ENCODE measurements around the gene COL5A1.

Gene COL5A1

DNA sequence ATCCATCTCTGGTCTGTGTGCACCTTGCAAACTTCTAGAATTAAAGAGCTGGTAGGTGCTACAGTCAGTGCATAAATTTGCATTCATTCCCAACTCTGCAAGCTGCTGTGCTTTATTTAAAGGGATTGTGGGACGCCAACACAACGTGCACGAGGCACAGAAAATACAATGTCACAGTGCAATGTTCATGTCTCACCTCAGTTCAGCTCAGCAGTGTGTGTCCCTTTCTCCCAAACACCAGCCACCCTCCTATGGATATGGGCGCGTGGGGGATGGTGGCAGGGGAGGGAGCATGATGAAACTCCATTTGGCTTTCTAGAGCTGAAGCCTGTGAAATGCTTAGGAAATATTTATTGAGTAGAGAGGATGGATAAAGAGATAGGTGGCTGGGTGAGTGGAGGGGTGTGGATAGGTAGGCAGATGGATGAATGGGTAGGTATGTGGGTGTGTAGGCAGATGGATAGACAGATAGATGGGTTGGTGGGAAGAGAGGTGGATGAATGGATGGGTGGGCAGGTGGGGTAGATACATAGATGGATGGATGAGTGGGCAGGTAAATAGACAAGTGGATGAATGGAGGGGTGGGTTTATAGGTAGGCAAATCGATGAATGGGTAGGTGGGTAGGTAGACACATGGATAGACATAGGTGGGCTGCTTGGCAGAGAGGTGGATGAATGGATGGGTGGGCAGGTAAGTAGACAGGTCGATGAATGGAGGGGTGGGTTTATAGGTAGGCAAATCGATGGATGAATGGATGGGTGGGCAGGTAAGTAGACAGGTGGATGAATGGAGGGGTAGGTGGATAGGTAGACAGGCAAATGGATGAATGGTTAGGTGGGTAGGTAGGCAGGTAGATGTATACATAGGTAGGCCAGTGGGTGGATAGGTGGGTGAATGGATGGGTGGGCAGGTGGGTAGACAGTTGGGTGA, 146.3 kb downstream of the COL5A1 start:
- DNase-seq (ENCODE audit: low read depth in 2 of 2), result no peak

DNA sequence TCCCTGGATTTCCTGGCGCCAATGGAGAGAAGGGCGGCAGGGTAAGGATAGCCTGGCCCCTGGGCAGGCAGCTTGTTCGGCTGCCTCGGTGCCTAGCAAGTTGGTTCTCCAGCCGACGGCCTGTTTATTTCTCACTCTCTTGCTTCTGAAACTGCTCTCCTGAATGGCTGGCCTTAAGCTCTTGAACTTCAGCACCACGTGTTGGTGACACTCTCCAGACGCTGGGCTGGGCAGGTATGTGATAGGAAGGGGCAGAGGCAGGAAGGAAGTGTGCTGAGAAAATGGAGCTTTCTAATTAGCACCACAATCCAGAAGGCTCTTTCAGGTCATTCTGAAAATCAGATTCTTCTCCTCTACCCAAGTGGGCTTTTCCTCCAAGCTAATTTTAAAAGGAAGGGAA, 147.6 kb downstream of the COL5A1 start:
- DNase-seq (ENCODE audit: low read depth in 2 of 2), result no peak

DNA sequence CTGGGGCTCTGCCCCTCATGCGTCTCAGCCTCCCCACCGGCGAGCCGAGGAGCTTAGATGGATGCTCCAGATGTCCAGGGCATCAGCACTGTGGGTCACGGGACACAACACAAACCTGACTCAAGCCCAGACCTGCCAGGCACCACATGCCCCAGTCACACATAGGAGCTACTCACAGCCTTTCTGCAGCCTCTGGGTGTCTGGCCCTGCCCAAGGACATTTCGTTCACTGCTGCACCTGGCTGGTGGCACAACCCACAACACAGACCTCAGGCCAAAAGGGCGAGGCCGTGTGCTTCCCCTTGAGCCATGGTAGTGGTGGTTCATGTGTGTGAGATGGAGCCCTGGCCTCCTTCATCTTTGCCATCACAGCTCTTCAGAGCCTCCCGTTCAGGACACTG, 149.4 kb downstream of the COL5A1 start:
- DNase-seq (ENCODE audit: low read depth in 2 of 2), result no peak

DNA sequence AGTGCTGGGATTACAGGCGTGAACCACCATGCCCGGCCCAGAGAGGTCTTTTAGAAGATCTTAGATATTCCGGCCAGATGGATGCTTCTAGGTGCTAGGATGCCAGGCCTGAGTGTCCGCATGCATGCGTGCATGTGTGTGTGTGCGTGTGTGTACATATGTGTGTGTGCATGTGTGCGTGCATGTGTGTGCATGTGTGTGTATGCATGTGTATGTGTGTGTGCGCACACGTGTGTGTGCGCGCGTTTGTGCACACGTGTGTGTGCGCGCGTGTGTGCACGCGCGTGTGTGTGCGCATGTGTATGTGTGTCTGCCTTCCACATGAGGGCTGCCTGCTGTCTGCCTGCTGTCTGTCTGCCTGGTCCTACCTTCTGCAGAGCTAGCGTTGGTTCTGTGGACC, 151.0 kb downstream of the COL5A1 start:
- no peak for DNase-seq (ENCODE audit: low read depth in 2 of 2)

DNA sequence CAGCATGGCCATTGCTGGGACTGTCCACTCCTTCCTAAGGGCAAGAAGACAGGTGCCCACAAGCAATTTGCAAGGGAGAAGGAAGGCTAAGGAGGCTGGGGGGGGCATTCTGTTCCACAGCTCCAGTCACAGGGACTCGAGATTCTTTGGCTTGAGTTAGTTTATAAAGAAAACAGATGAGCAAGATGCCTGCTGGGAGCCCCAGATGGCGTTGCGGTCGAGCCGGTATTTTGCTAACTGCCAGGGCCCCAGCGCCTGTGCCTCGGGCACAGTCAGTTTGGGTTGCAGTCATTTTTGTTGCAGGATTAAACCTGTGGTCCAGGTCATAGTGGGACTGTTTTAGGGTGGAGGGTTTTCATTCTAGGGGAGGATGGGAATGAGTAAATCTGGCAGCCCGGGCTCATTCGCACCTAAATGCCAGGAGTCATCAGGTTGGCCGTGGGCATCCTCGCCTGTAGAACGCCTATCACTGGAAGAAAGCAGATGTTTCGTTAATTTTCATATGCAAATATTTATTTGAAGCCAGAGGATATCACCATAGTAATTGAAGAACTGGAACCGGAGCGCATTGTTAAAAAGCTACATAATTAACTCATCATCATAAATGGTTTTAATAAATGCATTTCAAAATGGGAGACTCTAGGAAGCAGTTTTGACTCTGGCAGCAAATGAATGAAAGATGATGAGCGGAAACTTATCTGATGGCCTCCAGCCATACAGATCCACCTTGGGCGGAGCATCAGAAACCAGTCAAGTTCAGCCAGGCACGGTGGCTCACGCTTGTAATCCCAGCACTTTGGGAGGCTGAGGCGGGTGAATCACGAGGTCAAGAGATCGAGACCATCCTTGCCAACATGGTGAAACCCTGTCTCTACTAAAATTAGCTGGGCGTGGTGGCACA, 151.9 kb downstream of the COL5A1 start:
- DNase-seq (ENCODE audit: low read depth in 2 of 2), result no peak

DNA sequence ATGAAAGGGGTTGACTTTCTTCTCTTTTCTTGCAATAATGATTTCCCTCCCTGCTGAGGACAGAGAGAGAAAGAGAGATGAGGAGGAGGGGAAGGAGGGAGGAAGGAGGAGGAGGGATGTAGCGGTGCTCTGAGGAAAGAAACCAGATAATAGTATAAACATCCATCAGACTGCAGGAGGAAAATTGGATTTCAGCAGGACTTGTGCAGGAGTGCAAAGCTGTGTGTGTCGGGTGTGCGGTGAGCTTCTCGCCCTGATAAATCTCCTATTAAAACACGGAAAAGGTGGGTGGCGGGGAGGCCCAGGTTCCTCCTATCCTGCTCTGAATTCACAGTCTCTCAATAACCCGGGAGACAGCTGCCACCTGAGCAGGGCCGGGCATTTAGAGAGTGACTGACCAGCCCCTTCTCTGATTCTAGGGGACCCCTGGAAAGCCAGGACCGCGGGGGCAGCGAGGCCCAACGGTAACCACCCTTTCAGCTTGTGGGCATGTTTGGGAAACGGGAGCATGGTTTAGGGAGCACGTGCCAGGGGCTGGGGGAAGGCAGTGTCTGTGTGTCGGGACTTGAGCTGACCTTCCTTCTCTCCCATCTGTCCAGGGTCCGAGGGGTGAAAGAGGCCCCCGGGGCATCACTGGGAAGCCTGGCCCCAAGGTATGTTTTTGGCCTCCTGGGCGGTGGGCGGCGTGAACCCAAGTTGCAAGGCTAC, 153.2 kb downstream of the COL5A1 start:
- DNase-seq (ENCODE audit: low read depth in 2 of 2), result no peak

DNA sequence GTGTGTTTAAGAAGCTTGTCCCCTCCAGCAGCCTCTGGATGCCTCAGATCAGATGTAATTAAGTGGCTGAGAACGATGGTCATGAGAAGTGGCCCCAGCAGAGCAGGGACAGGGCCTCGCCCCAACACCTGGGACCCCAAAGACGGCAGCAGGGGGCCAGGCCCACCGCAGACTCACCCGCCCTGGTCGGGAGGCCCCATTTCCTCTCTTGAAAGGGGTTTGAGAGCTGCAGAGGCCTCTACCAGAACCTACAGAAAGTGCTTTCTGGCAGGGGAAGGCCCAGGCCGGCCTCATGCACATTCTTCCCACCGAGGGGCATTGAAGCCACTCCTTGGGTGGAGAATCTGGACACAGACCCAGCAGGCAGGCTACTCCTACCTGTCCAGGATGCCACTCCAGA, 153.8 kb downstream of the COL5A1 start:
- DNase-seq (ENCODE audit: low read depth in 2 of 2), result no peak

DNA sequence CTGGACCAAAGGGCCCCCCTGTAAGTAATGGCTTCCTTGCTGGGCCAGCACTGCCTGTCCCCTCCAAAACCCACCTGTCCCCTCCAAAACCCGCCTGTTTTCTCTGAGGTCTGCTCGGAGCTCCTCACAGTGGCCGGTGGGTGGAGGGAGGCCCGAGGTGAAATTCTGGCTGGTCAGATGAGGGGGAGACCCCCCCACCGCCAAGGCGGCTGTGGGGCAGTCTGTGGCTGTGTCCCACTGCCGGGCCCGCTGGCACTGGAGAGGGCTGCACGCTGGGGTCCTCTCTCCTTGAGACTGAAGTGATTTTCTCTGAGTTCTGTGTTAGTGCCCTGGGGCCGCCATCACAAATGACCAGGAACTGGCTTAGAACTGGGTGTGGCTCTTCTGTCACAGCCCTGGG, 155.3 kb downstream of the COL5A1 start:
- DNase-seq (ENCODE audit: low read depth in 2 of 2), result no peak

DNA sequence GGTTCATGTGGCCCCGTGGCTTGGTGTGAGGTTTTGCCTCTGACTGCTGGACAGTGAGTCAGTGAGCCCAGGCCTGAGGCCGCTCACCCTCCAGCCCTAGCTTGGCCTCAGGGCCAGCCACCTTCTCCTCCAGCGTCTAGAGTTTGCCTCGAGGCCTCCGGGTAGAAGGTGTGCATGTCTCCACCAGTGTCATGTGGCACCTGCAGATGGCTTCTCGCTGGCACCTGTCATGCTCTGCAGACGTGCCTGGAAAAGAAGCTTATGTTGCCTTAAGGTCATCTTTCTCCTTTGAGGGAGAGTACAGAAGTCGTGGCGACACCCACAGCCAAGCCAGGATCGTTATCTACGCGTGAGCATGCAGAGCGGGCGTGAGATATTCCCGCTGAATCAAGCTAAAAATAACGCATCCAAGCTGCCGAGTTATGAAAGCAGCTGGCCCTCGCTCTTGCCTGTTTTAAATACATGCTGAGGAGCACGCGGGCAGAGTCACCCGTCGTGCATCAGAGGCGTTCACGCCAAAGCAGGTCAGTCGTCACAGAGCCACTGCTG, 159.3 kb downstream of the COL5A1 start:
- DNase-seq (ENCODE audit: low read depth in 2 of 2), result no peak

DNA sequence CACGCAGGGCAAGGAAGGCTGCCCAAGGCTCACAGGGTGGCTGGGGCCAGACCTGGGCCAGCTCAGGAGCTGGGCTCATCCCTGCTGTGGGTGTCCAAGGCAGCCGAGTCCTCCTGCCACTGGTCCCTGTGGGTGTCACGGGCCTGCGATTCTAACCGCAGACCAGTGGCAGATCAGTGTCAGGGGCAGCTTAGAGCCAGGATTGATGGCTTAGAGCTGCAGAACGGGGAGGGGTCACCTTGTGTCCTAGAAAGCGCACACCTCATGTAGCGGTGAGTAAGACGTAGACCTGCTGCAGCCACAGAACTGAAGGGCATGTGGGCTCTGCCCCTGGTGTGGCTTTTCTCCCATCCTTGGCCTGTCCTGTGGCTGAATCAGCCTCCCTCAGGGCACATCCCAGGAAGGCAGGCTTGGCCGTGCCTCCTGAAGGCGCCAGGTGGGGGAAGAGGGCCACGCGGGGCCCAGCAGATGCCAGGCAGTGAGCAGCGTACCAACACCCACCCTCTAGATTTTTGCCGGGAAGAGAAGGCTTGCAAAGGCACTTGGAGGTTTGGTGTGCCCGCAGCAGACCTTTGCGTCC, 160.7 kb downstream of the COL5A1 start:
- no peak for DNase-seq (ENCODE audit: low read depth in 2 of 2)

DNA sequence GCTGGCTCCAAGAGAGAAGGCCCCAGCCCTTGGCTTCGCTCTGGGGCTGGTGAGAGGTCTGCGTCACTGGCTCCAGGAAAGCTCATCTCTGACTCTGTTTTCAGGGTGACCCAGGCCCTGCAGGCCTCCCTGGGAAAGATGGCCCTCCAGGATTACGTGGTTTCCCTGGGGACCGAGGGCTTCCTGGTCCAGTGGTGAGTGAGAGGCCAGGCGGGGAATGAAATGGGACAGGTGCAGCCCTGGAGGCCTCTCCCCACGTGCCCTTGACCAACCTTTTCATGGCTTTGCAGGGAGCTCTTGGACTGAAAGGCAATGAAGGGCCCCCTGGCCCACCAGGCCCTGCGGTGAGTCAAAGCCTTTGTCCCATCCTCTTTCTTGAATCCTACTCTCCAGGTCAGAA, 163.3 kb downstream of the COL5A1 start:
- no peak for DNase-seq (ENCODE audit: low read depth in 2 of 2)

DNA sequence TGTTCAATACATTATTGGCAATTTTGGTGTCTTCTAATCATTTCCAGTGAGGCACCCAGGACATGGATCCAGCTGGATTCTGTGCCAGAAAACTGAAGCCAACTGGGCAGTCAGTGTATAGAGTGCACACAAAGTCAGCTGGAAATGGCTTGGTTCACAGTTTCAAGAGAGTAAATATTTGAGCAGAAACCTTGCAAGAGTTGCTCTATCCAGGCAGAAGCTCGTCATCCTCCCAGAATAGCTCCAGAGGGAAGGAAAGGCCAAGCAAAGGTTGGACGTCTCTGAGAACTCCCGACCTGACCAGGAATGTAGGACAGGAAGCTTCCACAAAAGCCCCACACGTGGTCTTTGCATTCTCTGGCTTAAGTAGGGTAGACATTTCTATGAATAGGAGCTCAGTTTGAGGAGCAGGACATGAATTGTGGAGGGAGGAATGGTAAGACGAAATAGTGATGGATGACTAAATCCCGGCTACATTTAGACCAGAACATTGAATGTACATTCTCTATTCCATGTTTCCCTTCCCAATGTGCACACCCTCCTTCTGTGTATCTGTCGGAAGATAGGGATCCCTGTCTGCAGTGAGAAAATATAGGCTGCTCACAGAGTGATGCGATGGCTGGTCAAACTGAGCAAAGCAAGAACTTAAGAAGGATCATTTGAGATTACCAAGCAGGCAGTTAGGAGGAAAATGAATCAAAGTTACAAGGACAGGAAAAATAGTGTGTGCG, 166.3 kb downstream of the COL5A1 start:
- no peak for DNase-seq (ENCODE audit: low read depth in 2 of 2)

DNA sequence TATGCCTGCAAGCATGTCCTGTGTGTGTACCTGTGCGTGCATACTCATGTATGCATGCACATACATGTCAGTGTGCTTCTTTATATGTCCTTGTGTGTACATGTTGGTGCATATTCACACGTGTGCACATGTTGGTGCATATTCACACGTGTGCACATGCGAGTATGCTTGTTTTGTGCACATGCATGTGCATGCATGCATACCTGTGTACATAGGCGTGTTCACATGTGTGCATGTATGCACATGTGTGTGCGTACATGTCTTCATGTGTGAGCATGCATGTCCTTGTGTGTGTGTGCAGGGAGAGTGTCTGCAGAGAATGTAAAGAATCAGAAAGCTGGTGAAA, 166.8 kb downstream of the COL5A1 start:
- DNase-seq (ENCODE audit: low read depth in 2 of 2), result no peak

DNA sequence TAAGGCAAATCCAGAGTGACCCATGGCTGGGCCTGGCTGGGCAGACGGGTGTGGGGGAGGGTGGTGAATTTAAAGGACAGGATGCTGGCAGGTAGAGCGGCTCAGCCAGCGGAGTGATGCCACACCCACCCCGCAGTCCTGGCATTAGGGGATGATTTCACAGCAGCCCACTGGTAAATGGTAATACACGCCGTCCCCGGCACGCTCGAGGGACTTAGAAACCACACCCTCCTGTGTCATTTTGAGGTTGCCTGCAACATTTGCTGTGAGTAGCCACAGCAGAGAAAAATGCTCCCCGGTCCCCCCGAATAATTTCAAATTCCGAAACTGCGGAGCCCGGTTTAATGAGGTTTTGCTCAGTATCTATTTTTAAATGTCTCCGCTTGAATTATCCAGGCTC, 167.7 kb downstream of the COL5A1 start:
- DNase-seq (ENCODE audit: low read depth in 2 of 2), result no peak

DNA sequence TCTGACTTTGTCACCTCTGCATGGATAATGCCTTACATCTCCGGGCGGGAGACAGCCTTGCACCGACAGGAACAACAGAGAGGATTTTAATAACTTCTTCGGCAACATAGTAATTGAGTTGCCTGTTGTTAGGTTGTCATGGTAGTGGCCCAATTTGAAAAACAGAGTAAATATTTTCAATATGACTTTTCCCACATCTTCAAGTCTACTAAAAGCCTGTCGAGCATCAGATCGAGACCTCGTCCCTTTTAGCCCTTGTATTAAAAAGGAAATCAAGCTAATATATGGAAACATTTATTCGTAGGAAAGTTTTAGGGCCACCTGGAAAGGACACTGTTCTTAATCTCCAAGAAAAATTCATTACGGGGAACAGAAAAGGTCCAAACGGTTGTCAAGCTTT, 168.2 kb downstream of the COL5A1 start:
- DNase-seq (ENCODE audit: low read depth in 2 of 2), result no peak

DNA sequence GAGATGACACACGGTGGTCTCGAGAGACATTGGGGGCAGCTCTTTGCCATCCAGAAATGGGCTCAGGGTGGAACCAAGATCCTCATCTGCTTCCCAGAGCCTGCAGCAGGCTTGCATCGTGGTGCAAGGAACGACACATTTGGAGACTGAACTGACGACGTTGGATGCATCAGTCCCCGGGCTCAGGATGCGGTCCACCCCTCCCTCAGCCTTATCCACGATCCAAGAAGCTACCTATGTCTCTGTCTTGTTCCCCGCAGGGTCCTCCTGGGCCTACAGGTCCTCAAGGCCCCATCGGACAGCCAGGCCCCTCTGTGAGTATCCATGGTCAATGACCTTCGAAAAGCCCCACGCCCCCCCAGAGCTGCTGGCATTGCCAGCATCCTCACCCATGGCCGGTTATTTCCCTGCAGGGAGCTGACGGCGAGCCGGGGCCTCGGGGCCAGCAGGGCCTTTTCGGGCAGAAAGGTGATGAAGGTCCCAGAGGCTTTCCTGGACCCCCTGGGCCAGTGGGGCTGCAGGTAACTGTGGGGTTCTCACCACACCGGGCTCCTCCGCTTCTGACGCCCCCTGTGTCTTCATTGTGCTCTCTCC, 169.6 kb downstream of the COL5A1 start:
- no peak for DNase-seq (ENCODE audit: low read depth in 2 of 2)

DNA sequence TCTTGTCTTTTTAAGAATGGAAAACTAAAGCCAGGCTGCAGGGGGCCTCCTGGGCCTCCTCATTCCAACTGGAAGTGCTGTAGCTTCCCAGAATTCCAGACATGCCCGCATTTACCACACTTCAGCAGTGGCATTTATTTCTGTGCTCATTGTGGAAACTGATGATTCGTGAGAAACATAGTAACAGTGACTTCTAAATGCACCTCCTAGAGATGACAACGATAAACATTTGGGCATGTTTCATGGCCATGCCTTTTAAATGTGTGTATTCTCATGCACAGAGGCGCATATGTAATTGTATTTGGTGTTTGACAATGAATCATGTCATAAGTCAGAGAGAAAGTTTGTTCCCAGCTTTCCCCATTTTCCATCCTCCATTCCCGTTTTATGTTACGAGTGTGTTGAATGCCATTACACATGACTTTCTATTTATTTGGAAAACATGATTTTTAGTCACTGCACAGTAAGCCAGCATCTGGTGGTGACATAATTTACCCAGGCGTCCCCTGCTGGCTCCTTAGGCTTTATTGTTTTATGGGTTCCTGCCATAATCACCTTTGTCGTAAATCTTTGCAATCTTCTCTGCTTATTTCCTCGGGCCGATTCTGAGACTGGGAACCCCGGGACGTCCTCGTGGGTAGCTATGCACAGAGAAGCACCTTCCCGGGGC, 170.2 kb downstream of the COL5A1 start:
- no peak for DNase-seq (ENCODE audit: low read depth in 2 of 2)

DNA sequence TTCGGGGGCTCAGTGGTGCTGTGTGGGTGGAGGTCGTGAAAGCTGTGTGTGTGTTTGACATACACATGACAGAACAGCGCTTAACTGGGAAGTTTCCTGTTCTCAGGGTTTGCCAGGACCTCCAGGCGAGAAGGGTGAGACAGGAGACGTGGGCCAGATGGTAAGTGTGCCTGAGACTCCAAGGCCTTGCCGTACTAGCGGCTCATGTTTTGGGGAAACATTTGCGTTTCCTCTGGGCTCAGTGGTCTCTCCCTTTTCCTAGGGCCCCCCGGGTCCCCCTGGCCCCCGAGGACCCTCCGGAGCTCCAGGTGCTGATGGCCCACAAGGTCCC, 170.7 kb downstream of the COL5A1 start:
- DNase-seq (ENCODE audit: low read depth in 2 of 2), result no peak

DNA sequence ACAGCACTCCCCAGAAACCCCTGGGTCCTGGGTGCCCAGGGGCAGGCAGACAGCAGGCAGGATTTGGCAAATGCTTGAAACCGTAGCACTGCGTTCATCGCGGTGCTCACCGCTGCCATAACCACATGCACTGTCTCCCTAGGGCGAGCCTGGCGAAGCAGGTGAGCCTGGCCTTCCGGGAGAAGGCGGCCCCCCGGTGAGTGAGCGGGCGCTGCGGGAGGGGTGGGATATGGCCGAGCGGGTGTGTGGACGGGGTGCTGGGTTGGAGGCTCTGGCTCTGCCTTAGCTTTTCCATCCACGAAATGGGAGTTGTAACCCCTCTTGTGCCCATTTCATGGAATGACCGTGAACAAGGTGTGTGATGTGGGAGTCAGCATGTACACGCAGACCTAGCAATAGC, 172.2 kb downstream of the COL5A1 start:
- no peak for DNase-seq (ENCODE audit: low read depth in 2 of 2)

DNA sequence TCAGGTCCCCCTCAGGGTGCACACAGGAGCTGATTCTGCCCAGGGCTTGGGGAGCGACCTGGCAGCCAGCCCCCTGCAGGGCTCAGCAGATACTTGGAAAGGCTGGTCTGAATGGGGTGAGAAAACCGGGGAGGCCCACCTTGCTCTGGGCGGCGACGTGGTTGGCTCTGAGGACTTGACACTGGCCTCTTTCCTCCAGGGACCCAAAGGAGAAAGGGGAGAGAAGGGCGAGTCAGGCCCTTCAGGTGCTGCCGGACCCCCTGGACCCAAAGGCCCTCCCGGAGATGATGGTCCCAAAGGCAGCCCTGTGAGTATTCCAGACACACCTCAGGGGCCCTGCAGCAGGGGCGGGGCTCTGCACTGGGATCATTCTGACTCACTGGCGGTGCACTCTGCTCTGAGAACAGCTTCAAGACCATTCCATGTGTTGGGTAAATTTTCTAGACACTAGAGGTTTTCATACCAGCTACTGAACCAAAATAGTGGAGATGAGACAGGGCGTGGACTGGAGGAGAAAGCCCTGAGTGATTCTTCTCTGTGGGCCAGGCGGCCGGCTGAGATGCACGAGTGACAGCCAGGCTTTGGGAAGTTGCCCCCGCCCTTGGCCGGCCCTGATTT, 173.1 kb downstream of the COL5A1 start:
- DNase-seq (ENCODE audit: low read depth in 2 of 2), result no peak
